Activated naive CD4-positive, alpha-beta T cell (primary cell): ENCODE data around the gene KLHDC9.
"Not testable (repeated sequence)": the region's sequence is repeated elsewhere in the genome, so short reads cannot be mapped to it uniquely, and the experiment has no call there.

Experiments
- DNase-seq, 4 experiments: peaks; one replicate each; lab custom pipeline; 2025; lab: John Stamatoyannopoulos, UW

The KLHDC9 gene

DNA sequence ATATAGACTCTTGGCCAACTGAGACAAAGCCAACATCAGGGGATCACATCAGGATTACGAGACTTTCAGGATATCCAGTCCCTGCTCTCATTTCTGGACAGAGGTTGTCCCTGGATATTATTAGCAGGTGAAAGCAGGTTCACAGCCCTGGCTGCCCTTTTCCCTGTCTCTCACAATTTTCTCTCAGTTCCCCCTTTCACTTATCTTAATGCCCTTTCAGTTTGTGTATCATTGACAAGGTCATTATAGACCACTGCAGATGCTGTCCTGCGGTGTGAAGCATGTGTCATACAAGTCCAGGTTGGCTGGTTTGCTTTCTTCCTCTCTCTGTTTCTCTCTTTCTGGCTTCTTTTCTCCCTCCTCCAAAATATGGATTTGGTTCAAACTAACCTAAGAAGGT, 2.1 kb upstream of the KLHDC9 start:
- DNase-seq: no peak

GRCh38 chr1:161096530-161096929, 1.6 kb upstream of the KLHDC9 start:
- no peak for DNase-seq

DNA sequence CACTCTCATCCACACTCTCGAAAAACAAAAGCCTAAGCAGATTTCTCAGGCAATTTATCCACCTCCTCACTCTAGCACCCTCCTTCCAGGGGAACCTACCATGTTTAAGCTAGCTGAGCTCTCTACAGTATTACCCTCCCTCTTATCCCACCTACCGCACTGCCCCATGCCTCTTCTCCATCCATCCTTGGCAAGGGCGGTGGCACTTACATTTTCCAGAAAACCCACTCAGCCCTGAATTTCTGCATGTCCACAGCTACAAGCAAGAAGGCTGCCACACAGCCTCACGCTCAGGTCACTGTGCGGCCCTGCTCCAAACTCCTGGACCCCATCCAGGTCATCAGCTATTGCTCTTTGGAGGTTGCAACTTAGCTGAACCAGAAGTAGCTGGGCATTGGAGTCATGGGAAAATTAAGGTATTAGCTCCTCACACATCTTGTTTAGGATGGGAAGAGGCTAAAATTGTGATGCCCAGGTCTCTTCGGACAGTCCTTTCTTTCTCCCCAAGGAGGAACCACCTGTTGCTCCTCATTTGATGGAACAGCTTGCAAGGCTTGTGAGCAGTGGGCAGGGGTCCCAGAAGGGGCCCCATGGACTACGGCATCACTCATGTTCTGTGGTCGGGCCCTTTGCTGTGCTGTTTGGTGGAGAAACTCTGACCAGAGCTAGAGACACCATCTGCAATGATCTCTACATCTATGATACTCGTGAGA, 1.1 kb downstream of the KLHDC9 start:
- no peak for DNase-seq

DNA sequence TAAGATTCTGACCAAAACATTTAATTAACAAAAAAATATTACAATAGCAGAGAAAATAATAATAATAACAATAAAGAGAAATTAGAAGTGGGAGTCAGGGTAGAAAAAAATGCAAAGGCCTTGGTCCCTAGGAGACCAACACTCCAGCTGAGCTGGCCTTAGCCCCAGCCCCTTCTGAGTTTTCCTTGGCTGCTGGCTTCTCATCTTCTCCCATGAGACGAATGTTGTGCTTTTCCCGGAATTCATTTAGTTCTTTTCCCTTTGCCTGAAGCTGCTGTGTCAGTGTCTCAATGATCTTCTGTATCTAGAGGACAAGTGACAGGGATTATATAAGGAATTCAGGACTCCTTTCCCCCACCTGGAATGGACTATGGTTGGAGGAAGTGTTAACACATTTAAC, 2.4 kb downstream of the KLHDC9 start:
- DNase-seq: no peak

DNA sequence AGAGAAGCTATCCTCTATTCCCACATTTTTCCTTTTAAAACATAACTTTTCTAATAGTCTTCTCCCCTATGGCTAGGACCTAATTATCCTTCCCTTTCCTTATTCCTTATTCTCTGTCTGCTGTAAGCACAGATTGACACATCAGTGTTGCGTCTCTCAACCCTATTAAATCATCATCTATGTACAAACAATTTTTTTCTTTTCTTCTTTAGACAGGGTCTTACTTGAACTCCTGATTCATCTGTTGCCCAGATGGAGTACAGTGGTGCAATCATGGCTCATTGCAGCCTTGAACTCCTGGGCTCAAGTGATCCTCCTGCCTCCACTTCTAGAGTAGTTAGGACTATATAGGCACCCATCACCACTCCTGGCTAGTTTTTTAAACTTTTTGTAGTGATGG, 8.3 kb downstream of the KLHDC9 start:
- no peak for DNase-seq

GRCh38 chr1:161111117-161111516, 13.0 kb downstream of the KLHDC9 start:
- DNase-seq: no peak

- DNase-seq: no peak
Measured at GRCh38 chr1:161111527-161111926, 13.4 kb downstream of the KLHDC9 start.

GRCh38 chr1:161113915-161114314, 15.8 kb downstream of the KLHDC9 start:
- DNase-seq: no peak

GRCh38 chr1:161114556-161114955, 16.4 kb downstream of the KLHDC9 start:
- DNase-seq: no peak

- no peak for DNase-seq
Measured at GRCh38 chr1:161115132-161115711, 17.1 kb downstream of the KLHDC9 start.

DNA sequence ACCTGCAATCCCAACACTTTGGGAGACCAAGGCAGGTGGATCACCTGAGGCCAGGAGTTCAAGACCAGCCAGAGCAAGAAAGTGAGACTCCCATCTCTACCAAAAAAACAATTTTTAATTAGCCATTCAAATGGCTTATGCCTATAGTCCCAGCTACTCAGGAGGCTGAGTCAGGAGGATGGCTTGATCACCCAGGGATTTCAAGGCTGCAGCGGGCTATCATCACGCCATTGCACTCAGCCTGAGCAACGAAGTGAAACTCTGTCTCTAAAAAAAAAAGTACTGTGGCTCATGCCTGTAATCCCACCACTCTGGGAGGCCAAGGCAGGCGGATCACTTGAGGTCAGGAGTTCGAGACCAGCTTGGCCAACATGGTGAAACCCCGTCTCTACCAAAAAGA, 17.8 kb downstream of the KLHDC9 start:
- DNase-seq: not testable (repeated sequence)

- DNase-seq: peak; percentile 59 to 77 (median 64)
Measured at GRCh38 chr1:161117759-161118581, 19.8 kb downstream of the KLHDC9 start, which contains the start of the genes NIT1 and PFDN2. TSS of gene NIT1 (plus strand) at chr1:161118105. CDS start at chr1:161118177, 72 bp downstream. TSS of gene PFDN2 (minus strand) at chr1:161118037. CDS start at chr1:161118026, 11 bp downstream.

DNA sequence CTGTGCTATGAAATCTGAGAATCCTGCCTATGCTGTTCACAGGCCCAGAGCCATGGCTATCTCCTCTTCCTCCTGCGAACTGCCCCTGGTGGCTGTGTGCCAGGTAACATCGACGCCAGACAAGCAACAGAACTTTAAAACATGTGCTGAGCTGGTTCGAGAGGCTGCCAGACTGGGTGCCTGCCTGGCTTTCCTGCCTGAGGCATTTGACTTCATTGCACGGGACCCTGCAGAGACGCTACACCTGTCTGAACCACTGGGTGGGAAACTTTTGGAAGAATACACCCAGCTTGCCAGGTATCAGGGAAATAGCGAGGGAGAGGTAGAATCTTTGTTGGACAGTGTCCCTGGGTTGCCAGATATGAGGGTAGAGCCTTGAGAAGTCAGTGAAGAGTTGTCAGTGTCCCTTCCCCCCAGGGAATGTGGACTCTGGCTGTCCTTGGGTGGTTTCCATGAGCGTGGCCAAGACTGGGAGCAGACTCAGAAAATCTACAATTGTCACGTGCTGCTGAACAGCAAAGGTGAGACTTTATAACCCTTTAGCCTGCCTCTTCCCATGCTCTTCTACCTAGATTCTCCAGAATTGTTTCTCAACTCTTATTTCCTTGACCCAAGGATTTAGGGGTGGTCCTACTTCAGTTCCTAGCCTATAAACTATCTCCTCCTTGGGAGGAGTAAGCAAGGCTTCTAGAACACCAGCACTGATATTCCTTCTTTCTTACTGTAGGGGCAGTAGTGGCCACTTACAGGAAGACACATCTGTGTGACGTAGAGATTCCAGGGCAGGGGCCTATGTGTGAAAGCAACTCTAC, 21.1 kb downstream of the KLHDC9 start:
- DNase-seq: peak in 1 of 4 experiments; percentile 14

DNA sequence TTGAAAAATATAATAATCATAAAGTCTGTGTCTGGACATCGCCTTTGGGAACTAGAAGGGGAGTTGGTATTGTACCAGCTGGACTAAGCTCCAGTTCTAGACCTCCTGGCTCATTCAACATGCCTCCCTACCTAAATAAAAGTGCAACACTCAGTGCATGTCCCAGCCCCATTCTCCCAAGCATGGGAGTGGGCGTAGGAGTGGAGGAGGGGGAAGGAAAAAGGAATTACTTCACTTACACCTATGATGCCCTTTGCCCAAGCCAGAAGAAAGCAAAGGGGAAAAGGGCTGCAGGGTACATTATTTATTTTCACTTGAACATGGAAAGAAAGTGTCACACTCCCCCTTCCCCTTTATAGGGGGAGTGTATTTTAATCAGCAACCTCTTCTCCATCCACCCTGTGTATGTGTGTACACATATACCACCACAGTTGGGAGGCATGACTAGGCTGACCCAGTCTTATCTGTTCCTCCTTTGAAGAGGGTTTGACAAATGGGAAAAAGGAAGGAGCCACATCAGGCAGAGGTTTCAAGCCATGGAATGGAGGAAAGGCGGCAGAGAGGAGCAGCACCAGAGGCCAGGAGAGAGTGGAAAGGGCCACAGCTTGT, 23.0 kb downstream of the KLHDC9 start:
- no peak for DNase-seq

GRCh38 chr1:161121834-161122233, 23.7 kb downstream of the KLHDC9 start:
- no peak for DNase-seq

GRCh38 chr1:161122967-161123366, 24.8 kb downstream of the KLHDC9 start:
- no peak for DNase-seq

GRCh38 chr1:161127649-161128048, 29.5 kb downstream of the KLHDC9 start:
- DNase-seq: no peak

DNA sequence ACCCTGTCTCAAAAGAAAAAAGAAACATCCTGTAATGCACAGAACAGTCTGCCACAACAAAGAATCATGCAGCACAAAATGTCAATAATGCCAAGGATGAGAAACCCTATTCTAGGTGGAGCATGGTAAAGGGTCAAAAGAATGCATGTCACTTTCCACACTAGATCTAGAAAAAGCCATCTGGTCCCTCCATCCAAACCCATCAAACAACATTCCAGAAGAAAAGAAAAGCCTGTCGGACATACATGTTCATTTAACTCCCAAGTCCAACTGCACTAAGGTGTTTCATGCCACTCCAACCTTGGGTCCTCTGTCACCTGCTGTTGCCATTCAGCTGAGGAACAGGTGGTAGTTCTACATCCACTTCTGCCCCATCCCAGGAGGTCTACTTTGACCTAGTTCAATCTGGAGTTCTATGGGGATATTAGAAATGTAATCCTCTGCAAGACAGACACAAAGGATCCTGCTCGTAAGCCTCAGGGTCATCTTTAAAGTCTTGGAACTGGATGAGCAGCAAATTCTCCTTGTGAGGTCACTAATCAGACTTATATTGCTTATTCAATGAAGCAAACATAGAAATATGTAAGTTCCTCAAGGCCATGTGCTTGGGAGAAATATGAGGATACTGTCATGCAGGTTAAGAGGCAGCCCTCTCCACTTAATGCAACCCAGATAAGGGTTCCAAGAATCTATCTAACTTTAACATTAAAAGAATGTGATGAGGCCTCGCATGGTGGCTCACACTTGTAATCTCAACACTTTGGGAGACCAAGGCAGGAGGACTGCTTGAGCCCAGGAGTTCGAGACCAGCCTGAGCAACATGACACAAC, 30.6 kb downstream of the KLHDC9 start:
- DNase-seq: no peak

DNA sequence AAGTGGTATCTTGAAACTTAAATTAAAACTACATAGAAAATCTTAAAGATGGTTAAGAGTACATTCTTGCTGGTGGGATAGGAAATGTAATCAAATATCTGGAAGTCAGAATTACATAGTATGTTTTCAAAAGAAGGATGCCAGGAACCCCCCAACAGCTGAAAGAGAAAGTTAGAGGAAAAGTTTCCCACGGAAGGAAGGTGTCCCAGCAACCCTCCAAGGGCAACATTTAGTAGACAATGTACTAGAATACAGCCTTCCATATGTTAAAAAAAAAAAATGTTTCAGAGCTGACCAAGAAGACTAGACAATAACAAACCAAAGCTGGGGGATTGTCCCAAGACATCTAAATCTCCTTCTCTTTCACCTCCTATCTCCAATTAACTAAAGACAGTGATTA, 32.1 kb downstream of the KLHDC9 start:
- no peak for DNase-seq

DNA sequence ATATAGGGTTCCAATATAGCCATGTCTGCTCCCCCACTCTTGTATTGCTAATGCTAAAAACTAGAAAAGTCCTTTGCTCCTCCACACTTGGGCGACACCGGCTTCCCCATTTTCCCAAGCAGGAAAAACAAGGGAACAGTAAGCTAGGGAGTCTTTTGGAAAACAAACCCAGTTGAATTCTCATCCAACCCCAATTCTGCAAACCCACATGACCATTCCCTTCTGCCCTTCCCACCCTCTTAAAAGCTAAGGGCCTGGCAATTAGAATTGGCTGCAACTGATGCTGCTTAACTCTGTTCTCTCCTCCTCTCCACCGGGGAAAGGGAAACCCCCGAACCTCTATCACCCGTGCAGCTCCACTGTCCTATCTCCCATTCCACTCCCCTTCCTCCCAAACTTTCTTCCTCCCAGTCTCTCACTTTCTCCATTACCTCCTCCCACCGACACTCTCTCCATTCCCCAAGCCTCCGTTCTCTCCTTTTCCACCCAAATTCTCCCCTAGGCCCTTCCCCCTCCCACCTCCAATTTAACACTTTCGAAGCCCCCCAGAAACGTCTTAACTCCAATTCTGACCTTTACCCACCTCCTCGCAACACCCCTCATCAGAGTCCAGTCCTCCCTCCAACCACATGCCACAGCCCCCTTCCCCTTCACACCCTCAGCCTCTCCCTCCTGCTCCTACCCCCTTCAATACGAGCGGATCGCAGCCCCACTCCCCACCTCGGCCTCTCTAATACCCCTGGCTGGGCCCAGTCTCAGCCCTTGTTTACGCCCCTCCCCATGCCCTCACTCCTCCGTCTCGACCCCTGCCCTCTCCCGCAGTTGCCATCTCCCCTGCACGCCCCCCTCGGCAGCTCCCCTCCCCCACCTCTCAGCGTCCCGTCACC, 33.6 kb downstream of the KLHDC9 start:
- no peak for DNase-seq
